CD4-positive, alpha-beta memory T cell (primary cell): ENCODE data around the gene SMC6. TPM values are rescaled to one million over a fixed set of nuclear protein-coding genes. Genes with fewer than 3 reads are reported as not detected.

Experiments
- CTCF ChIA-PET: fragments of 350-600 bp; sonication (Branson Sonifier 250); formaldehyde crosslinking; loops from one replicate; lab custom pipeline; 2021; ENCODE audit warnings: inconsistent platforms; ENCODE audit not compliant: partially characterized antibody; lab: Charles Lee
- POLR2A ChIA-PET: fragments of 350-600 bp; sonication (Branson Sonifier 250); formaldehyde crosslinking; loops from one replicate; lab custom pipeline; 2021; ENCODE audit not compliant: partially characterized antibody; lab: Charles Lee
- DNase-seq, 5 donors: peaks; one replicate each; pipeline versions ENCODE4 v3.0.0 to v3.0.0-alpha.2; 2020 to 2022; ENCODE audit warnings: mixed read lengths in 1 of 5
- H3K27ac ChIP-seq: one replicate; pipeline ENCODE4 v1.7.0; 2013; ENCODE audit warnings: low read depth, low read length
- H3K27me3 ChIP-seq: 2 replicates; pipeline ENCODE4 v1.7.0; 2013; ENCODE audit warnings: mild to moderate bottlenecking, low read length, moderate library complexity; ENCODE audit not compliant: insufficient read depth
- H3K36me3 ChIP-seq: 2 replicates; pipeline ENCODE4 v1.7.0; 2013; ENCODE audit warnings: mild to moderate bottlenecking, low read length, moderate library complexity; ENCODE audit not compliant: insufficient read depth
- H3K4me1 ChIP-seq: 2 replicates; pipeline ENCODE4 v1.7.0; 2013; ENCODE audit warnings: mild to moderate bottlenecking, low read length, moderate library complexity; ENCODE audit not compliant: insufficient read depth
- H3K4me3 ChIP-seq, 2 donors: one replicate each; pipeline ENCODE4 v1.7.0; 2013; ENCODE audit warnings: low read length in 2 of 2, mild to moderate bottlenecking in 1 of 2
- H3K9me3 ChIP-seq, 2 donors: one replicate each; pipeline ENCODE4 v1.7.0; 2013; ENCODE audit warnings: low read length in 2 of 2, control low read depth in 1 of 2; ENCODE audit not compliant: control insufficient read depth in 1 of 2
- H3K27ac Mint-ChIP-seq, 7 donors: one replicate each; pipeline ENCODE4 v1.8.0; 2020 to 2021; ENCODE audit warnings: mixed read lengths in 7 of 7, mild to moderate bottlenecking in 6 of 7, inconsistent platforms in 3 of 7, moderate library complexity in 3 of 7
- H3K27me3 Mint-ChIP-seq, 2 donors: one replicate each; pipeline ENCODE4 v1.8.0; 2020 to 2021; ENCODE audit warnings: mixed read lengths in 2 of 2
- H3K36me3 Mint-ChIP-seq, 2 donors: one replicate each; pipeline ENCODE4 v1.8.0; 2020 to 2021; ENCODE audit warnings: mixed read lengths in 2 of 2, inconsistent platforms in 1 of 2, mild to moderate bottlenecking in 1 of 2
- H3K4me1 Mint-ChIP-seq, 4 donors: one replicate each; pipeline ENCODE4 v1.8.0; 2020 to 2021; ENCODE audit warnings: mixed read lengths in 4 of 4, mild to moderate bottlenecking in 1 of 4
- H3K4me3 Mint-ChIP-seq, 8 donors: one replicate each; pipeline ENCODE4 v1.8.0; 2020 to 2021; ENCODE audit warnings: mixed read lengths in 8 of 8, mild to moderate bottlenecking in 7 of 8, moderate library complexity in 6 of 8, inconsistent platforms in 3 of 8
- H3K9me3 Mint-ChIP-seq, 8 donors: one replicate each; pipeline ENCODE4 v1.8.0; 2020 to 2021; ENCODE audit warnings: mixed read lengths in 8 of 8, mild to moderate bottlenecking in 5 of 8, inconsistent platforms in 3 of 8, moderate library complexity in 1 of 8
- intact Hi-C: fragments of 100-400 bp; cut with micrococcal nuclease; formaldehyde crosslinking; loops from one replicate; pipeline ENCODE4 v1.15.1; 2023
- polyA plus RNA-seq, 2 donors: library from polyadenylated mRNA; unstranded; fragments of 300-500 nt; fragmentation: Illumina TruSeq; gene quantifications; one replicate each; pipeline ENCODE4 v1.2.3, GENCODE V29; 2021
- total RNA-seq, 2 experiments: library from RNA; stranded (reverse); gene quantifications; one replicate each; pipeline ENCODE4 v1.2.3, GENCODE V29; 2021

Gene SMC6
- total and polyA plus RNA-seq, 4 experiments from 2014 or later: 4.8 to 19.2 (median 17.4) TPM

DNA sequence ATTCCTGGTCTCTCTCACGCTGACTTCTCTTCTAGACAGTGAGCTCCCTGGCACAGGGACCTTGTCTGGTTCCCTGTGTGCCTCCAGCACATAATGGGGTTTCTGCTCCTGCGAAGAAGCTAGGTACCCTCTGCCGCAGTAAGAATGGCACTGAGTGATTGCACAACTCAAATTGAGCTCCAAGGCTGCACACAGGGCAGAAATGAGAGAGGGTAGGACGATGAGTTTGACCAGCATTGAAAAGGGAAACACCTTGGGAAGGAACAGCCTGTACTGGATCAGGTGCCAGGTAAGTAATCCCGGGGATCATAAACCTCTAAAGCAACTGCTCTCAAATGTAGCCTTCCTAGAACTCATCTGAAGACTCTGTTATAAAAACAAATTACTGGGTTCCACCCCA is 41.7 kb upstream of the SMC6 start:
- intact Hi-C loops: no loop called here
- Mint-ChIP-seq H3K27ac (no peak overlapping the region), H3K36me3 (no peaks in the 10 kb centered on the region), H3K9me3 (peaks cover 0 to 2% (median 0%) of the 10 kb centered on the region in 8 donors), H3K27me3 (peaks cover 24 to 39% of the 10 kb centered on the region in 2 donors), H3K4me1 (no peaks in the 10 kb centered on the region), H3K4me3 (no peak overlapping the region)
- DNase-seq: no peak
- Histone ChIP-seq H3K4me3 (no peak overlapping the region), H3K4me1 (no peaks in the 10 kb centered on the region), H3K27me3 (no peaks in the 10 kb centered on the region), H3K27ac (no peak overlapping the region), H3K9me3 (no peaks in the 10 kb centered on the region), H3K36me3 (no peaks in the 10 kb centered on the region)
- CTCF ChIA-PET: no interaction called here
- POLR2A ChIA-PET: no interaction called here

DNA sequence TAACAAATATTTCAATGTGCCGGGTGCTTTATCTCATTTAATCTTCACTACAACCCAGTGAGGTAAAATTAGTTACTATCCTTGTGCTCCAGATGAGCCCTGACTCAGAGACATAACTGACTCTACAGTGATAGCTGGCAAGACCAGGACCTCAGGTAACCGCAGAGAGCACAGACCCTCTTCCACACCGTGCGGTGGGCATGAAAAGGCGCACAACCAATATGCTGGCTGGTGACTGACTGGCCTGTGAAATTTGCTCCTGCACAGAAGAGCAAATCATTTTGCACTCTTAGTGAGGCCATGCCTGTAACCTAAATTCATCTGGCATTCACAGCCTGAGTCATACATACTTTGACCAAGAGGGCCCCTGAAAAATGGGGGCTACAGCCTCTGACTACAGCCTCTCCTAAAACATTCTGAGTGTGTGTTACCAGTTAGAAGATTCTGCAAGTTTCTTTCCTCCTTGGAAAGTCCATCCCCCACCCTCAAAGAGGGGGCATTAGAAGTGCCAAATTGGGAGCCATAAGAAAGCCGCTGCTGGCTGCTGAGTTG is 40.3 kb upstream of the SMC6 start:
- POLR2A ChIA-PET: no interaction called here
- Histone ChIP-seq H3K4me3 (no peak overlapping the region), H3K36me3 (no peaks in the 10 kb centered on the region), H3K9me3 (no peaks in the 10 kb centered on the region), H3K4me1 (no peaks in the 10 kb centered on the region), H3K27ac (no peak overlapping the region), H3K27me3 (no peaks in the 10 kb centered on the region)
- CTCF ChIA-PET: no interaction called here
- Mint-ChIP-seq H3K36me3 (no peaks in the 10 kb centered on the region), H3K27me3 (peaks cover 22 to 39% of the 10 kb centered on the region in 2 donors), H3K4me3 (no peak overlapping the region), H3K27ac (no peak overlapping the region), H3K4me1 (no peaks in the 10 kb centered on the region), H3K9me3 (peaks cover 0 to 2% (median 0%) of the 10 kb centered on the region in 8 donors)
- intact Hi-C loops: no loop called here
- DNase-seq: no peak

DNA sequence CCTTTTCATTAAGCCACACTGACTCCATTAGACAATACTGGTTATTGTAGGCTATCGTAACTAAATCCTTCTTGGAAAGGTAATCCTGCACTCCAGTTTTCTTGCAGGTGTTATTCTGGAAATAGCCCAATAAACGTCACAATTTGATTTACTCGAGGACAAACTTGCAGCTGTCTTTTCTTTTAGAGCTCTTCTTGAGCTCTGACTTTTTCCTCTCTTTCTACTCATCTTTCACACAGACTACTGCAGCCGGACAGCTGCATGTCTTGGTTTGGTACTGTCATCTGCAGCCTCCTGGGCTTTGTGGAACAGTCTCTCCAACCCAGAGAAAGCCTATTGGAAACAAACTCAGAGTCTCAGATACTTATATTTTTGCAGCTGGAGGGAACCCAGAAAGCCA is 39.7 kb upstream of the SMC6 start:
- Histone ChIP-seq H3K4me3 (no peak overlapping the region), H3K27ac (no peak overlapping the region), H3K9me3 (no peaks in the 10 kb centered on the region), H3K36me3 (no peaks in the 10 kb centered on the region), H3K27me3 (no peaks in the 10 kb centered on the region), H3K4me1 (no peaks in the 10 kb centered on the region)
- CTCF ChIA-PET: no interaction called here
- H3K27me3 Mint-ChIP-seq: peaks cover 22 to 39% of the 10 kb centered on the region in 2 donors
- intact Hi-C loops: no loop called here
- POLR2A ChIA-PET: no interaction called here
- no peak overlapping the region for H3K4me3 Mint-ChIP-seq
- DNase-seq: no peak
- no peak overlapping the region for H3K27ac Mint-ChIP-seq
- no peaks in the 10 kb centered on the region for H3K36me3 Mint-ChIP-seq
- H3K4me1 Mint-ChIP-seq: no peaks in the 10 kb centered on the region
- peaks cover 0 to 2% (median 0%) of the 10 kb centered on the region in 8 donors for H3K9me3 Mint-ChIP-seq

DNA sequence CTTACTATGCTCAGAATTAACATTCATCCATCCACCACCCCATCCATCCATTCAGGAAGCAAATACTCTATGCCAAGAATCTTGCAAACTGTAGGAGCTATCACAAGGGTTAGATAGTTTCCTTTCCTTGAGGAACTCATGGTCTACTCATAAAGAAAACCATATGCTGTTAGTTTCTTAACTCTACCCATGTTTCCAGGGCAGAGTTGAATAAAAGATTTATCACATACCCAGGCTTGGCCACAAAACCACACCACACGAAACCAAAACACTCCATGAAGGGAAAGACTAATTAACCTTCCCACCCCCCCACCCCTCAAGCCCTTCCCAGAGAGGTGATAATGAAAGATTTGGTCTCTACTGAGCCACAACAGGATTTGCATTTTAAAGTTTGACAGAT is 38.9 kb upstream of the SMC6 start:
- intact Hi-C loops: no loop called here
- Histone ChIP-seq H3K9me3 (no peaks in the 10 kb centered on the region), H3K27me3 (no peaks in the 10 kb centered on the region), H3K4me3 (no peak overlapping the region), H3K27ac (no peak overlapping the region), H3K36me3 (no peaks in the 10 kb centered on the region), H3K4me1 (no peaks in the 10 kb centered on the region)
- Mint-ChIP-seq H3K4me1 (no peaks in the 10 kb centered on the region), H3K36me3 (no peaks in the 10 kb centered on the region), H3K9me3 (no peaks in the 10 kb centered on the region), H3K27me3 (peaks cover 21 to 37% of the 10 kb centered on the region in 2 donors), H3K27ac (no peak overlapping the region), H3K4me3 (no peak overlapping the region)
- ChIA-PET POLR2A (no interaction called here), CTCF (no interaction called here)
- no peak for DNase-seq

DNA sequence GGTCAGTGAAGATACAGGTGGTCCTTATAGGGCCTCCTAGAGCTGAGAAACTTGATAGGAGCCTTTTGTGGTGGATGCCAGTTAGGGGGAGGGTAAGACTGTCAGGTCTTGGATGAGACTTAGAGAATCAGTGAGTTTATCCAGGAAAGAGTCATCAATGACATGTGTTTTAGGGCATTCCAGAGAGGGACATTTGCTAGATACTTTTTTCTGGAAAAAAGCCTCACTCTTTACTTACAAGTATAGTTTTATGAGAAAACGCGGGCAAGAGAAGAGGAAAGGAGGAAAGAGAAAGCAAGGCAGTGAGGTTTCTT is 38.2 kb upstream of the SMC6 start:
- no peak overlapping the region for H3K4me3 Mint-ChIP-seq
- no peak for DNase-seq
- H3K27ac Mint-ChIP-seq: no peak overlapping the region
- Histone ChIP-seq H3K27ac (no peak overlapping the region), H3K4me3 (no peak overlapping the region), H3K27me3 (no peaks in the 10 kb centered on the region), H3K36me3 (no peaks in the 10 kb centered on the region), H3K4me1 (no peaks in the 10 kb centered on the region), H3K9me3 (no peaks in the 10 kb centered on the region)
- POLR2A ChIA-PET: no interaction called here
- intact Hi-C loops: no loop called here
- CTCF ChIA-PET: no interaction called here
- H3K4me1 Mint-ChIP-seq: no peaks in the 10 kb centered on the region
- no peaks in the 10 kb centered on the region for H3K9me3 Mint-ChIP-seq
- H3K27me3 Mint-ChIP-seq: peaks cover 21 to 37% of the 10 kb centered on the region in 2 donors
- no peaks in the 10 kb centered on the region for H3K36me3 Mint-ChIP-seq

DNA sequence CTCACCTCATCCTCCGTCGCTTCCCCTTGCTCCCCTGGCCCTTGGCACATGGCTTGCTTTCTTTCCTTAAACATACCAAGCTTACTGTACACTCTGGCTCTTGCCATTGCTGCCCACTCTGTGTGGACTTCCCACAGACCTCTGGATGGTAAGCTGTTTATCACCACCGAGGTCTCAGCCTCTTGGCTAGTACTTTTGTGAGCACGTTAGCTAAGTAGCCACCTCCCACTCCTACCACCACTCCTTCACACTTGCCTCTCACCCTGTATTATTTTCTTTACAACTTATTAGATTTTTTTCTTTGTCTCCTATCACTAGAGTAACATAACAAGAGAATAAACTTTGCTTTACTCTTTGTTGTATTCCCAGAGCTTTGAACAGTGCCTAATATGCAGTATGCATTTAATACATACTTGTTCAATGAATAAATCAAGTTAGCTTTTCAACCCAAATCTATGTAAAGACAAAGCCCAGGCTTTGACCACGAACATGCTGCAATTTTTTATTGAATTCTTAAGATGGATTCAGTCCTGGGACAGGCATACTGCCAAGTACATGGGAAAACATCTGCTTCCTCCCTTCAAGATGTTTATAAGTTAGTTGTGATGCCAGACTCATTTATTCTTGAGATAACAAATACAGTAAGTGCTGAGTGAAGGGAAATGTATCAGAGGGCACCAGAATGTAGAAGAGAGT is 37.7 kb upstream of the SMC6 start:
- CTCF ChIA-PET: no interaction called here
- H3K36me3 ChIP-seq: no peaks in the 10 kb centered on the region
- H3K9me3 ChIP-seq: no peaks in the 10 kb centered on the region
- no peak for DNase-seq
- no peaks in the 10 kb centered on the region for H3K4me1 Mint-ChIP-seq
- H3K9me3 Mint-ChIP-seq: no peaks in the 10 kb centered on the region
- H3K4me3 Mint-ChIP-seq: no peak overlapping the region
- H3K36me3 Mint-ChIP-seq: no peaks in the 10 kb centered on the region
- intact Hi-C loops: no loop called here
- no peak overlapping the region for H3K27ac Mint-ChIP-seq
- peaks cover 21 to 34% of the 10 kb centered on the region in 2 donors for H3K27me3 Mint-ChIP-seq
- no peak overlapping the region for H3K4me3 ChIP-seq
- POLR2A ChIA-PET: no interaction called here
- H3K27ac ChIP-seq: no peak overlapping the region
- no peaks in the 10 kb centered on the region for H3K4me1 ChIP-seq
- H3K27me3 ChIP-seq: no peaks in the 10 kb centered on the region

DNA sequence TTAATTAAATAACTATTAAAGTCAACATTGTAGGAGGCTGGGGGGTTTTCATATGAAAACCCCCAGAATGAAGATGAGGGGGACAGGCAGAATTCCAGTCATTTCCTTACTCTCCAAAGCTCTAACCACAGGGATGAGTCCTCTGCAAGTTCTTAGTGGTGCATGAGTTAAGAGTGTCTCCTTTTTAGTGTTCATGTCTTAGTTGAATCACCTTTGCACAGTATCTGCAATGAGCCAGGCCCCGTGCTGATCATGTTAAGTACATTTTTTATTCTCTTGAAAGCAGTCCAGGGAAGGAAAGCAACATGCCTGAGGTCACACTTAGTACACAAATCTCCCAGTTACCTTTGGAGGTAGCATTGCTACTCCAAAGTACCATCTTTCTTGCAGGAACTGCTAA is 36.9 kb upstream of the SMC6 start:
- no peak overlapping the region for H3K27ac ChIP-seq
- ChIA-PET POLR2A (no interaction called here), CTCF (no interaction called here)
- H3K4me1 Mint-ChIP-seq: no peaks in the 10 kb centered on the region
- DNase-seq: no peak
- H3K27me3 Mint-ChIP-seq: peaks cover 20 to 33% of the 10 kb centered on the region in 2 donors
- H3K27ac Mint-ChIP-seq: no peak overlapping the region
- no peak overlapping the region for H3K4me3 ChIP-seq
- H3K36me3 Mint-ChIP-seq: no peaks in the 10 kb centered on the region
- H3K27me3 ChIP-seq: no peaks in the 10 kb centered on the region
- H3K9me3 ChIP-seq: no peaks in the 10 kb centered on the region
- H3K4me1 ChIP-seq: no peaks in the 10 kb centered on the region
- no peaks in the 10 kb centered on the region for H3K9me3 Mint-ChIP-seq
- intact Hi-C loops: no loop called here
- H3K4me3 Mint-ChIP-seq: no peak overlapping the region
- H3K36me3 ChIP-seq: no peaks in the 10 kb centered on the region
